NT2/D1 (cell line): ENCODE data around the gene OR13C4.

Experiments
- YY1 ChIP-seq: IDR thresholded peaks from 2 replicates; pipeline ENCODE4 v1.6.1; 2011; ENCODE audit not compliant: insufficient read length, insufficient read depth
- ZNF274 ChIP-seq: IDR thresholded peaks from 2 replicates; pipeline ENCODE4 v1.6.1; 2011; ENCODE audit warnings: mild to moderate bottlenecking, low read depth, low read length

DNA sequence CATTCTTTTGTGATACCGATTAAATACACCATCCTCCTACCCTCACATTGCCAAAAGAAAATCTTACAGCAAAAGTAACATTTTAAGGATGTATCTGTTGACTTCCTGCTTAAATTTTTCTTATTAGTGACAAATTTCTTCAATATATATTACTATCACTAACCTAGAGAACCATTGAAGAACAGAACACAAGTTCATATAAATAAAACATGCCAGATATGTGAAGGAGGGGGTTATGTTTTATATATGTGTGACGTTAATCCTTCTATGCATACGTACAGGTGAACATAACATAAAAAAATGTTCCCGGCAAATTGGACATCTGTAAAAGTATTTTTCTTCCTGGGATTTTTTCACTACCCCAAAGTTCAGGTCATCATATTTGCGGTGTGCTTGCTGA is 23.0 kb downstream of the OR13C4 start, which contains the start of gene OR13F1:
- no peak for TF ChIP-seq YY1
- TF ChIP-seq ZNF274 = no peak
